Urinary bladder (tissue), 4 donors: ENCODE data around the gene RPS6KB1. TPM values are rescaled to one million over a fixed set of nuclear protein-coding genes. Genes with fewer than 3 reads are reported as not detected.
"Not testable (repeated sequence)": the region's sequence is repeated elsewhere in the genome, so short reads cannot be mapped to it uniquely, and the experiment has no call there.

Source experiments
- DNase-seq: peaks from one replicate; pipeline ENCODE4 v3.0.0-alpha.2; 2015; ENCODE audit errors: extremely low spot score
- H3K27ac ChIP-seq: one replicate; pipeline ENCODE4 v1.5.1; 2013; ENCODE audit warnings: low read depth, mild to moderate bottlenecking, moderate library complexity
- H3K36me3 ChIP-seq: one replicate; pipeline ENCODE4 v1.6.1; 2013; ENCODE audit warnings: mild to moderate bottlenecking, moderate library complexity; ENCODE audit not compliant: insufficient read depth
- H3K4me1 ChIP-seq: one replicate; pipeline ENCODE4 v1.6.1; 2013; ENCODE audit warnings: mild to moderate bottlenecking, moderate library complexity; ENCODE audit not compliant: insufficient read depth
- H3K4me3 ChIP-seq: one replicate; pipeline ENCODE4 v1.5.1; 2013; ENCODE audit warnings: low read depth, low read length
- WGBS: extraction: QIAGEN DNeasy Blood & Tissue Kit; methylation state at CpG from one replicate; pipeline ENCODE4 v1.1.7; 2013; 5-methylcytosine and 5-hydroxymethylcytosine counted together
- polyA plus RNA-seq: library from polyadenylated mRNA; stranded (reverse); fragments of 200-250 nt; gene quantifications from one replicate; pipeline ENCODE4 v1.2.3, GENCODE V29; 2013
- total RNA-seq: library from RNA; depleted of rRNA; stranded (reverse); fragments of >200 nt; gene quantifications from one replicate; pipeline ENCODE4 v1.2.3, GENCODE V29; 2014
- donor health status: healthy with polysubstance abuse.
- donor health status: healthy.

Gene RPS6KB1
- total RNA-seq, result 61.8 TPM
- polyA plus RNA-seq, result 13.2 TPM

DNA sequence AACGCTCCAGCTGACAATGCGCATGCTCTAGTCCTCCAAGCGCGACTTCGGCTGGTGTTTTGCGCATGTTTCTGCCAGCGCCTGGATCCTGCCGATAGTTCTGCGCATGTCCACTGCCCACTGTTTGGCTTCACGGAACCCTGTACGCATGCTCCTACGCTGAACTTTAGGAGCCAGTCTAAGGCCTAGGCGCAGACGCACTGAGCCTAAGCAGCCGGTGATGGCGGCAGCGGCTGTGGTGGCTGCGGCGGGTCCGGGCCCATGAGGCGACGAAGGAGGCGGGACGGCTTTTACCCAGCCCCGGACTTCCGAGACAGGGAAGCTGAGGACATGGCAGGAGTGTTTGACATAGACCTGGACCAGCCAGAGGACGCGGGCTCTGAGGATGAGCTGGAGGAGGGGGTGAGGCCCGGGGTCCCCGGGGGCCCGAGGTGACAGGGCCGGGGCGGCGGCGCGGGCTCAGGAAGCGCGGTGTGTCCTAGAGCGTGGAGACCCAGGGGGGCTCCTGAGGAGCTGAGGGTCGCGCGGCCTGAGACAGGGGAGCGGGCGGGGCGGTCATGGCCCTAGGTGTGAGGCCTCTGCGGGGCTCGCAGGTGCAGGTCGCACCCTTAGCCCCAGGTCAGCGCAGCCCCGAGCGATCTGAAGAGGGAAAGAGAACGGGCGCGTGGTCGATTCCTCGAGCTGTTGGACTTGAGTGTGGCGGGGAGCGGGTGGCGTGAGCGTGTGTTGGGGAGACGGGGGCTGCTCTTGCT lies at the start of gene RPS6KB1, which contains the start of gene TUBD1:
TSS of gene RPS6KB1 (plus strand) at position 198 of the 752 bp plus-strand sequence. CDS start at position 262, 64 bp downstream.
TSS of gene TUBD1 (minus strand) at position 20 of the 752 bp plus-strand sequence. CDS start 1,941 bp downstream, outside the sequence.
- H3K4me1 ChIP-seq, result no peaks in the 10 kb centered on the region
- peak within 1 kb of the TSS; percentile 76 for H3K27ac ChIP-seq
- H3K36me3 ChIP-seq, result no peaks in the 10 kb centered on the region
- under 1% methylated on average over 61 of the region's 61 CpGs for WGBS
- H3K4me3 ChIP-seq, result peak within 1 kb of the TSS; percentile 96
- DNase-seq, result no peak

- Histone ChIP-seq H3K4me1 (peaks cover 3% of the 10 kb centered on the region), H3K36me3 (no peaks in the 10 kb centered on the region), H3K4me3 (no peak overlapping the region), H3K27ac (no peak overlapping the region)
- DNase-seq, result no peak
- WGBS, result 73% methylated on average over 3 of the region's 3 CpGs
Observed at GRCh38 chr17:59844884-59845594, 47.9 kb upstream of the RPS6KB1 start.

DNA sequence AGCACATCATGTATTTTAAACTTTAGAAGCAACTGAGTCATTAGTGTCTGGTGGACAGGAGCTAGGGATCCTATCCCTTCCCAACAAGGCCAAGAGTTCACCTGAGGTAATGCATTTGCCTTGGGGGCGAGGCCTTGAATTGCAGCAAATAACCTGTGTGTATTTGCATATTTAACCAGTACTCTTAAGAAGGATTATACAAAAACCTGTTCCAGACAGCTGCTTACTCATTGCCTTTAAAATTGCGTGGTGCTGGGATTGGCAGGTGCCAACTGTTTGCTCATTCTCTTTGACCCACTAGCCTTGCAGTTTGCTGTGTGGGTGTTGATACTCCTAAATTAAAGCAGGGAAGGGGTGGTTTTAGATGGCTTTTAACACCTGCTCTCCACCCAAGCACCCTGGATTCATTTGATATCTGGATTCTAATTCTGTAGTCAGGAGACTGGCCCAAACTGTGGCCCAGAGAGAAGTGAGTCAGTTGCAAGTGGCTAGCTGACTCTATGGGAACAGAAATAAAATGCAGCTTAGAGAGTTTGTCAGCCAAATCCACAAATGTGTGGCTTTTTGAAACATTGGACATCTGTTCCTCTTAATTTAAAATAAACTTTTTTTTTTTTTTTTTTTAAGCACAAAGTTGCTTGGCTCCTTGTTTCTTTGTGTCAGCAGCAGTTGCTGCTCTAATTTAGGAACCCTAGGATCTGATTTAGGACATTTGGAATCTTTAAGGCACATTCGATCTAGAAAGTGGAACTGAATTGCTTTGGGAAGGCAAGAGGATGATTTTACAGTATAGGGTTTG lies 47.1 kb upstream of the RPS6KB1 start:
- DNase-seq, result no peak
- Histone ChIP-seq H3K36me3 (no peaks in the 10 kb centered on the region), H3K4me3 (no peak overlapping the region), H3K27ac (peak overlapping the region; percentile 73), H3K4me1 (peaks cover 3% of the 10 kb centered on the region)
- 42% methylated on average over 3 of the region's 3 CpGs for WGBS

DNA sequence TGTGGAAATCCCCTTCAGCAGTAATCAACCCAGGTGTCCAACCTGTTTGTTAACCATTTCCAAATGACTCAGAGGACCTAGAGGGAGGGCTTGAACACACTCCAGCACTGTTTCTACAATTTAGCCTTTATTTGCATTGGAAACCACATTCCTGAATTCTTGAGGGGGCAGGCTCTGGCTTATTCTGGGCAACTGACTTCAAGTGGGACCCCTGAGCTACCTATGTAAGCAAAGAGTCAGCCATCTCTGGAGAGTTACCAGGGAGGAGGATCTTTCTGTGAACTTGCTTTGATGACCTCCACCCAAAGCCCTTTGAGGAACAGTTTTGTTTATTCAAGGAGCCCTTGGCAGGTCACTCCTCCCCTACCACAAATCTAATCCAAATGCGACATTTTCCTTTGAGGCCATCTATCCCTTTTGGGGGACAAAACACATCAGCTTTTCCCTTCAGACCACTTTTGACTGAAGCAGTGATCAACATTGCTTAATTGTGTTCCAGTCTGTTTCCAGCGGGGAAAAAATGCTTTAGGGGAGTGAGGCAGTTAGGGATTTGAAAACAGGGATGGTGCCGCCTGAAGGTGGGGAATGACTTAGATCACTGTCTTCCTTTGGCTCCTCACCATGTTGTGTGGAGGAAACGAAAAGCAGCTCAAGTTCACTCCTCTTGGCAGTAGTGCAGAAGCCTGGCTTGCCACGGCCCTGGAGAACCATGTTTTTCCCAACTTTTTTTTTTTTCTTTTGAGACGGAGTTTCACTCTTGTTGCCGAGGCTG lies 46.3 kb upstream of the RPS6KB1 start:
- H3K36me3 ChIP-seq, result no peaks in the 10 kb centered on the region
- WGBS, result 14% methylated on average over 7 of the region's 7 CpGs
- no peak overlapping the region for H3K4me3 ChIP-seq
- no peak for DNase-seq
- H3K27ac ChIP-seq, result peak overlapping the region; percentile 73
- peaks cover 3% of the 10 kb centered on the region for H3K4me1 ChIP-seq

DNA sequence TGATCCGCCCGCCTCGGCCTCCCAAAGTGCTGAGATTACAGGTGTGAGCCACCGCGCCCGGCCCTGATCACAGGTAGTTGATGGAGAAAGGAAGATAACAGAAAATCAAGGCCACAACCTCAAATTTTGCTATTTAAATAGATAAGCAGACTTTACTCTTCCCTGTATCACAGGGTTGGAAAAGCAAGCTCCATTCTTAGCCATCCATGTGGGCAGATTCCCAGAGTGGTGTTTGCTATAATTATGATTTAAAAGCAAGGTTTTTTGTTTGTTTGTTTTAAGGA lies 44.6 kb upstream of the RPS6KB1 start:
- Histone ChIP-seq H3K4me1 (peaks cover 3% of the 10 kb centered on the region), H3K27ac (no peak overlapping the region), H3K36me3 (no peaks in the 10 kb centered on the region), H3K4me3 (no peak overlapping the region)
- 94% methylated on average over 6 of the region's 6 CpGs for WGBS
- DNase-seq, result no peak

- Histone ChIP-seq H3K4me1 (peaks cover 3% of the 10 kb centered on the region), H3K4me3 (no peak overlapping the region), H3K27ac (no peak overlapping the region), H3K36me3 (no peaks in the 10 kb centered on the region)
- WGBS, result 73% methylated on average over 7 of the region's 7 CpGs
- no peak for DNase-seq
Observed at GRCh38 chr17:59848778-59849177, 44.1 kb upstream of the RPS6KB1 start.

DNA sequence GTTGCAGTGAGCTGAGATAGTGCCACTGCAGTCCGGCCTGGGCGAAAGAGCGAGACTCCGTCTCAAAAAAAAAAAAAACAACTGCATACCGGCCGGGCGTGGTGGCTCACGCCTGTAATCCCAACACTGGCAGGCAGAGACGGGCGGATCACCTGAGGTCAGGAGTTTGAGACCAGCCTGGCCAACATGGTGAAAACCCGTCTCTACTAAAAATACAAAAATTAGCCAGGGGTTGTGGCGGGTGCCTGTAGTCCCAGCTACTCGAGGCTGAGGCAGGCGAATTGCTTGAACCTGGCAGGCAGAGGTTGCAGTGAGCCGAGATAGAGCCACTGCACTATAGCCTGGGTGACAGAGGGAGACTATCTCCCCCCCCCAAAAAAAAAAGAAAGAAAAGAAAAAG lies 42.6 kb upstream of the RPS6KB1 start:
- H3K36me3 ChIP-seq, H3K27ac ChIP-seq, DNase-seq, H3K4me1 ChIP-seq, H3K4me3 ChIP-seq: not testable (repeated sequence)
- WGBS, result 88% methylated on average over 15 of the region's 15 CpGs

DNA sequence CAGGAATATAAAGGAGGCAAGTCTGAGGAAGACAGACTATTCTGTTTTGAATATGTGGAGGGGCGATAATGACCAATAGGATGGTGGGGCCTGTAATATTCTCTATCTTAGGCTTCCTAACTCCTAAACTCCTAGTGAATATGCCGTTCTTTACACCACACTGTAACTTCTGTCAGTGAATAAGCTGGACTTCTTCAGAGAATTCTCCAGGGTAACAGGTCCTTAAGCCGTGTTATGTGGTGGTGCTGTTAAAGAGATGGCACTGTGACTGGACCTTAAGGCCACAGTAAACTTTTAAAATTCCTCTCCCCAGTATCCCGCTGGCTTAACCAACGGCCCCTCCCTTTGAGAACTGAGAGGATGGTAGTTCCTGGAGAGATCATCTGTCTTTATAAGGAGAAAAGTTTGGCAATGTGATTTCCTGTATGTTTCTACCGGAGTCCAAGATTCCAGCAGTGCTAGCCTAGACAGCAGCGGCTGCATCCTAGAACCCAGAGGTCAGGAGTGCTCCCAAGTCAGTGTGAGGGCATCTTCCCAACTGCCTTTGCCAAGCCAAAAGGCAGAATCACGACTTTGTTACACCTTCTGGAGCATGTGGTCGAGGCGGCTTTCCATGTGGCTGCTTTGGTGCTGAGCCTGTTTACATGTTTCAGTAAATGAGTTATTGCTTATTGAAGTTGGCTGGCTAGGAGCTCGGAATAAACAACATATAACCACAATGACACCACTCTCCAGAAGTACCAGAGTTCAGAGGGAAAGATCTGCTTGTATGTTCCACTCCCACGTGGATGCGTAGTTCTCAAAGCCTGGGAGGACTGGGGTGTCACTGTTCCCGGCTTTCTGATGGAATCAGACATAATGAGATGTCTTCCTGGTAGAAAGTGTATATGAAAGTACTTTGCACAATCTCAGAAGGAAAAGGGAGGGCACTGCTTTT lies 41.2 kb upstream of the RPS6KB1 start:
- Histone ChIP-seq H3K36me3 (no peaks in the 10 kb centered on the region), H3K4me3 (no peak overlapping the region), H3K4me1 (peaks cover 2% of the 10 kb centered on the region), H3K27ac (peak overlapping the region; percentile 45)
- no peak for DNase-seq
- WGBS, result 24% methylated on average over 14 of the region's 14 CpGs

DNA sequence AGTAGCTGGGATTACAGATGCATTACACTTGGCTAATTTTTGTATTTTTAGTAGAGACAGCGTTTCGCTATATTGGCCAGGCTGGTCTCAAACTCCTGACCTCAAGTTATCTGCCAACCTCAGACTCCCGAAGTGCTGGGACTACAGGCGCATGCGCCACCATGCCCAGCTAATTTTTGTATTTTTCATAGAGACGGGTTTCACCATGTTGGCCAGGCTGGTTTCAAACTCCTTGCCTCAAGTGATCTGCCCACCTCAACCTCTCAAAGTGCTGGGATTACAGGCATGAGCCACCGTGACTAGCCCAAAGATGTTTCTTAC lies 40.1 kb upstream of the RPS6KB1 start:
- WGBS, result 97% methylated on average over 7 of the region's 7 CpGs
- DNase-seq, H3K4me1 ChIP-seq, H3K4me3 ChIP-seq, H3K36me3 ChIP-seq, H3K27ac ChIP-seq: not testable (repeated sequence)

- Histone ChIP-seq H3K4me3 (no peak overlapping the region), H3K4me1 (peaks cover 2% of the 10 kb centered on the region)
Observed at GRCh38 chr17:59853168-59853918, 39.6 kb upstream of the RPS6KB1 start.

GRCh38 chr17:59853919-59854729 lies 38.8 kb upstream of the RPS6KB1 start:
- H3K4me1 ChIP-seq, DNase-seq, H3K36me3 ChIP-seq, H3K27ac ChIP-seq, H3K4me3 ChIP-seq: not testable (repeated sequence)
- WGBS, result 96% methylated on average over 10 of the region's 10 CpGs

More at GRCh38 chr17:59853168-59853918, 39.6 kb upstream of the RPS6KB1 start:
- Histone ChIP-seq H3K36me3 (no peaks in the 10 kb centered on the region), H3K27ac (no peak overlapping the region)
- WGBS, result 79% methylated on average over 14 of the region's 14 CpGs
- no peak for DNase-seq
